Endothelial cell of umbilical vein (primary cell): Measurements from ENCODE around the gene TMEM92. TPM values are rescaled to one million over a fixed set of nuclear protein-coding genes. Genes with fewer than 3 reads are reported as not detected.

Experiments used
- BruUV-seq: library from RNA; stranded (reverse); fragments of 400-500 nt; replicated peaks from 2 replicates; lab custom pipeline; 2021; lab: Mats Ljungman, UMichigan
- CTCF ChIA-PET: fragments of 300-600, 350-600 bp; sonication (Branson Sonifier 250); formaldehyde crosslinking; loops from one replicate; lab custom pipeline; 2021; ENCODE audit warnings: antibody characterized with exemption, inconsistent platforms; lab: Charles Lee
- POLR2A ChIA-PET: fragments of 300-600, 350-600 bp; sonication (Branson Sonifier 250); formaldehyde crosslinking; loops from one replicate; lab custom pipeline; 2021; ENCODE audit warnings: antibody characterized with exemption, inconsistent platforms; lab: Charles Lee
- DNase-seq: peaks from one replicate; pipeline ENCODE4 v3.0.0-alpha.2; 2011; ENCODE audit warnings: low read depth, low spot score
- FAIRE-seq: peaks from 2 replicates; lab custom pipeline; 2011; peaks lifted over from hg19 to GRCh38; lab: Jason Lieb, UNC
- H2AFZ ChIP-seq: 2 replicates; pipeline ENCODE4 v1.6.0; 2012; ENCODE audit warnings: low read depth, low read length, control low read depth, inconsistent platforms
- H3K27ac ChIP-seq: 2 replicates; pipeline ENCODE4 v1.5.1; 2011; ENCODE audit warnings: low read depth, mild to moderate bottlenecking, control low read depth, low read length, moderate library complexity; ENCODE audit not compliant: insufficient read depth
- H3K27me3 ChIP-seq, 2 experiments: 2 replicates each; pipeline versions ENCODE4 v1.6.0 to v1.6.1; 2011; ENCODE audit warnings: low read length in 2 of 2, mixed read lengths in 1 of 2; ENCODE audit not compliant: control insufficient read depth in 2 of 2, insufficient read depth in 2 of 2
- H3K36me3 ChIP-seq, 2 experiments: 2 replicates in 1 of 2; 3 replicates in 1 of 2; pipeline ENCODE4 v1.5.1; 2011; ENCODE audit warnings: low read length in 2 of 2, mild to moderate bottlenecking in 1 of 2, moderate library complexity in 1 of 2; ENCODE audit not compliant: control insufficient read depth in 2 of 2, insufficient read depth in 2 of 2; ENCODE audit errors: extremely low read depth in 1 of 2
- H3K4me1 ChIP-seq: 3 replicates; pipeline ENCODE4 v1.5.1; 2011; ENCODE audit warnings: mild to moderate bottlenecking, low read length; ENCODE audit not compliant: control insufficient read depth, insufficient read depth; ENCODE audit errors: extremely low read depth
- H3K4me2 ChIP-seq: 2 replicates; pipeline ENCODE4 v1.6.1; 2011; ENCODE audit warnings: low read length, control low read depth, mixed read lengths; ENCODE audit not compliant: insufficient read depth
- H3K4me3 ChIP-seq, 3 experiments: fragments of 200-600 bp in 1 of 3; sonication (generic), shearing (Covaris generic) in 1 of 3; replicated peaks in 1 of 3; 2 replicates each; pipeline ENCODE4 v1.5.1; 2011 to 2016; ENCODE audit warnings: control low read depth in 3 of 3, low read length in 3 of 3, mild to moderate bottlenecking in 2 of 3, inconsistent platforms in 1 of 3, low read depth in 1 of 3, moderate library complexity in 1 of 3; ENCODE audit not compliant: insufficient read depth in 1 of 3
- H3K79me2 ChIP-seq: 2 replicates; pipeline ENCODE4 v1.6.0; 2012; ENCODE audit warnings: low read length, inconsistent platforms; ENCODE audit not compliant: control insufficient read depth, insufficient read depth
- H3K9ac ChIP-seq: replicated peaks from 2 replicates; pipeline ENCODE3; 2011; ENCODE audit warnings: low read length, control low read depth; ENCODE audit not compliant: insufficient read depth; ENCODE audit errors: extremely low read depth
- H3K9me1 ChIP-seq: replicated peaks from 3 replicates; pipeline ENCODE4 v1.6.0; 2011; ENCODE audit warnings: mild to moderate bottlenecking, low read length; ENCODE audit not compliant: control insufficient read depth, insufficient read depth; ENCODE audit errors: extremely low read depth
- H3K9me3 ChIP-seq: replicated peaks from 2 replicates; pipeline ENCODE4 v1.5.1; 2012; ENCODE audit warnings: low read length, inconsistent platforms; ENCODE audit not compliant: control insufficient read depth, insufficient read depth
- H4K20me1 ChIP-seq: replicated peaks from 2 replicates; pipeline ENCODE3; 2011; ENCODE audit warnings: mild to moderate bottlenecking, low read length; ENCODE audit not compliant: control insufficient read depth, insufficient read depth; ENCODE audit errors: extremely low read depth
- CTCF ChIP-seq, 2 donors: IDR thresholded peaks; 1 replicate in 1 of 2; 2 replicates in 1 of 2; pipeline ENCODE4 v1.5.1; 2011; ENCODE audit warnings: low read length in 2 of 2, mild to moderate bottlenecking in 2 of 2, moderate library complexity in 2 of 2, control low read depth in 1 of 2, inconsistent platforms in 1 of 2, low read depth in 1 of 2; ENCODE audit not compliant: insufficient read depth in 1 of 2; ENCODE audit errors: extremely low read depth in 1 of 2
- EZH2 ChIP-seq: IDR thresholded peaks from 2 replicates; pipeline ENCODE4 v1.6.1; 2012; ENCODE audit warnings: borderline replicate concordance, low read depth, mild to moderate bottlenecking, moderate library complexity, low read length, inconsistent platforms; ENCODE audit not compliant: severe bottlenecking
- FOS ChIP-seq: IDR thresholded peaks from 2 replicates; pipeline ENCODE4 v1.6.1; 2011; ENCODE audit warnings: mild to moderate bottlenecking, low read length, moderate library complexity, borderline replicate concordance; ENCODE audit not compliant: insufficient read depth
- GATA2 ChIP-seq: IDR thresholded peaks from 2 replicates; pipeline ENCODE4 v1.7.0; 2011; ENCODE audit warnings: low read depth, mild to moderate bottlenecking, moderate library complexity, mixed read lengths, low read length; ENCODE audit not compliant: insufficient read length, insufficient read depth
- JUN ChIP-seq: IDR thresholded peaks from 2 replicates; pipeline ENCODE4 v1.6.1; 2011; ENCODE audit warnings: borderline replicate concordance, low read depth; ENCODE audit not compliant: insufficient read length, insufficient read depth
- MYC ChIP-seq: IDR thresholded peaks from one replicate; pipeline ENCODE4 v1.6.1; 2011; ENCODE audit warnings: mild to moderate bottlenecking, low read depth, low read length
- POLR2A ChIP-seq: IDR thresholded peaks from 2 replicates; pipeline ENCODE4 v1.6.1; 2012; ENCODE audit warnings: low read depth, mild to moderate bottlenecking, control low read depth, low read length
- POLR2AphosphoS5 ChIP-seq: IDR thresholded peaks from 2 replicates; pipeline ENCODE4 v1.6.1; 2012; ENCODE audit warnings: low read depth, mild to moderate bottlenecking, control low read depth, low read length, moderate library complexity; ENCODE audit not compliant: insufficient read depth
- dilution Hi-C: fragments of 300-500 bp; cut with MboI; formaldehyde crosslinking; loops from one replicate; pipeline ENCODE4 v1.15.0; 2019; ENCODE audit warnings: low sequenced_read_pairs; ENCODE audit not compliant: extremely low pct_ligation_motif_present
- intact Hi-C: fragments of 100-400 bp; cut with micrococcal nuclease; formaldehyde crosslinking; loops from one replicate; pipeline ENCODE4 v1.10.0; 2022
- polyA plus RNA-seq, 4 experiments: library from polyadenylated mRNA; depleted of rRNA in 3 of 4; stranded (reverse) in 3 of 4; unstranded in 1 of 4; fragments of >200 nt; gene quantifications; 2 replicates each; pipeline versions ENCODE4 v1.2.1 to v1.2.3, GENCODE V29; 2011 to 2012; ENCODE audit warnings: missing spikeins in 1 of 4
- total RNA-seq: library from RNA; stranded (reverse); gene quantifications from 2 replicates; pipeline ENCODE4 v1.2.3, GENCODE V29; 2021
- TF ChIP-seq, protein P1 (sequence below): IDR thresholded peaks from 2 replicates; pipeline ENCODE4 v1.6.1; 2011; ENCODE audit not compliant: insufficient read depth, insufficient read length

Gene TMEM92
- total and polyA plus RNA-seq, 2 donors (not counting 3 experiments of a cell fraction or from before 2014, with no cell fraction given), result 0.03 TPM; not detected in 1

- H3K27me3 ChIP-seq, result peaks cover 21 to 39% of the 10 kb centered on the region in 2 experiments
- ChIA-PET CTCF (interaction anchor here (0.6 to 1.9 kb wide), 4 partner anchors 16 to 69 kb away, joined by 4 to 9 read pairs (median 4); no protein-coding TSS in a partner anchor), POLR2A (no interaction called here)
- TF ChIP-seq JUN (no peak), EZH2 (no peak), GATA2 (no peak), POLR2A (no peak), FOS (no peak), POLR2AphosphoS5 (no peak), MYC (no peak), CTCF (IDR thresholded peaks at IDR 0.05; ENCODE audit: extremely low read depth in 1 of 2, insufficient read depth in 1 of 2, low read depth in 1 of 2, low read length in 2 of 2) (no peak)
- TF ChIP-seq, protein P1, sequence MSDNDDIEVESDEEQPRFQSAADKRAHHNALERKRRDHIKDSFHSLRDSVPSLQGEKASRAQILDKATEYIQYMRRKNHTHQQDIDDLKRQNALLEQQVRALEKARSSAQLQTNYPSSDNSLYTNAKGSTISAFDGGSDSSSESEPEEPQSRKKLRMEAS, result no peak
- H3K9ac ChIP-seq, result no peak overlapping the region
- H3K9me1 ChIP-seq, result no peaks in the 10 kb centered on the region
- no TSS peak for BruUV-seq
- H3K4me3 ChIP-seq, result no peak overlapping the region
- FAIRE-seq (no peak), DNase-seq (no peak)
- H3K4me2 ChIP-seq, result no peak overlapping the region
- H3K79me2 ChIP-seq, result no peaks in the 10 kb centered on the region
- H4K20me1 ChIP-seq, result no peaks in the 10 kb centered on the region
- H3K27ac ChIP-seq, result no peak overlapping the region
- dilution Hi-C loops, result no loop called here
- H2AFZ ChIP-seq, result no peak overlapping the region
- intact Hi-C loops, result no loop called here
- H3K36me3 ChIP-seq, result no peaks in the 10 kb centered on the region
- H3K9me3 ChIP-seq, result no peaks in the 10 kb centered on the region
- H3K4me1 ChIP-seq, result no peaks in the 10 kb centered on the region
Observed at GRCh38 chr17:50238601-50239280, 35.5 kb upstream of the TMEM92 start.
